ENCODE measurements around the gene PADI6.

The PADI6 gene

DNA sequence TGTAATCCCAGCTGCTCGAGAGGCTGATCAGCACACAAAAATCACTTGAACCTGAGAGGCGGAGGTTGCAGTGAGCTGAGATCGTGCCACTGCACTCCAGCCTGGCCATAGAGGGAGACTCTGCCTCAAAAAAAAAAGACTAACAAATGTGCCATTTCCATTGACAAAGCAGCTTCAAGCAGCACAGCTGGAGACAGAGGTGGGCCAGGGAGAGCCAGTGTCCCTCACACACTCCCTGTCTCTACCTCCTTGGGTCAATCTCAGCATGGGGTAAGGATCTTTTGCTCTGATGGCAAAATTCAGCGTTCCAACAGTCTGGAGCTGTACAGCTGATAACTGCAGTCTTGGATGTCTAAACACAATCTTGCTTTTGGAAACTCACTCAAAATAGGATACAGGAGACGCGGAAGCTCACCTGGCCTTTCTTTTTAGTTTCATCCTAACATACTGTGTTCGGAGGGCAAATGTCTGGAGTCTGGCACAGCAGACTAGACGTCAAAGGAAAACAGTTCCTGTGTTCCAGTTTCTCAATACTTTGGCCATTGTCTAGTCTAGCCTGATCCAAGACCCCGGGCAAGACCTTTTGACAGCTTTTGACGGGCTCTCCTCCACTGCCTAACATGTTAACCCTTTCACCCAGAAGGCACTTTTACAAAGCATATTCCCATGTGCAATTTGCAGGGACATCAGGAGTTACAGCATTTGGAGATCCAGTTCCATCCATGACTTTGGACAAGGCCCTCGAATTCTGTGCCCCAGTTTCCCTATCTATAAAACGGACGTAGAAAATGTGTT lies 64.6 kb downstream of the PADI6 start:
- no peak for DNase-seq (ENCODE audit: low read depth)

DNA sequence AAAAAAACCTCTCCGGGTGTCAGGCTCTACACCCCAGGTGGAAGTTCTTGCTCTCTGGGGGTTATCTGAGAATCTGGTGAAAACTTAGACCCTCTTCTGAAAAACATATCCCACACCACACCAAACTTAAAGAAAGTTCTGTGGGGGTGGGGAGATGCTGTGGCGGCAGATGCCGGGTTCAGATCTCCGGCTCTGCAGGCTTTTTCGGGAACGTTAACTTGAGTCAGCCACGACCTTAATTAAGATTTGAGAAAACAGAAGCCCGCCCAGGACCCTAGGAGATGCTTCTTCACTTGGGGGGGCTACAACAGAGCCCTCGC lies 65.2 kb downstream of the PADI6 start:
- no peak for DNase-seq (ENCODE audit: low read depth)

DNA sequence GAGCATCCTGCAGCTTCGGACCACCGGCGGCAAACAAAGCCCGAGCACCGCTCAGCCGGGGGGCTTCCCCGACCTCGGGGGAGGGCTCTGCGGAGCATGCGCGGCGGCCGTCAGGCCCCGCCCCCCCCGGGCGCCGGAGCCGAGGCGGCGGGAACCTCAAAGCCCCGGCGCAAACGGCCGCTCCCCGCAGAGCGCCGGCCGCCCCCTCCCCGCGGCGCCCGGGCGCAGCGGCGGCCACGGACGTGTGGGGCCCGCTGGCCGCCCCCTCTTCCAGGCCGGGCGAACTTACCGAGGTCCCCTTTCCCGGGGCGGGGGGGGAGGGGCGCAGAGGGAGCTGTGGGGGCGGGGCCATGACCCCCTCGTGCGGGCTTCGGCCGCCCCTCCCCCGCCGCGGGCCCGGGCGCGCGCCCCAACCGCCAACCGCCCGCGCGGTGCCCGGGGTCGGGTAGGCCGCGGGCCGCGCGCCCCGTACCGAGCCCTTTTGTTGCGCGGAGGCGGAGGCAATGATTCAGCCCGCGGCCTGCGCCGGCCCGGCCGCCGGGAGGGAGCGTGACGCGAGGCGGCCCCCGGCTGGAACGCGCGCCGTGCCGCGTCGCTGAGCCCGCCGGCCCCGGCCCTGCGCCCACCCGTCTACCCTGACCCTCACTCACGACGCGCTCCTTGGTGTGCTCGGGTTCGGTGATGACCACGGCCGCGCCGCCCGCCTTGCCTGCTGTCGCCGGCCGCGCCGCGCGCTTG lies 65.8 kb downstream of the PADI6 start:
- peak; percentile 51 for DNase-seq (ENCODE audit: low read depth)

DNA sequence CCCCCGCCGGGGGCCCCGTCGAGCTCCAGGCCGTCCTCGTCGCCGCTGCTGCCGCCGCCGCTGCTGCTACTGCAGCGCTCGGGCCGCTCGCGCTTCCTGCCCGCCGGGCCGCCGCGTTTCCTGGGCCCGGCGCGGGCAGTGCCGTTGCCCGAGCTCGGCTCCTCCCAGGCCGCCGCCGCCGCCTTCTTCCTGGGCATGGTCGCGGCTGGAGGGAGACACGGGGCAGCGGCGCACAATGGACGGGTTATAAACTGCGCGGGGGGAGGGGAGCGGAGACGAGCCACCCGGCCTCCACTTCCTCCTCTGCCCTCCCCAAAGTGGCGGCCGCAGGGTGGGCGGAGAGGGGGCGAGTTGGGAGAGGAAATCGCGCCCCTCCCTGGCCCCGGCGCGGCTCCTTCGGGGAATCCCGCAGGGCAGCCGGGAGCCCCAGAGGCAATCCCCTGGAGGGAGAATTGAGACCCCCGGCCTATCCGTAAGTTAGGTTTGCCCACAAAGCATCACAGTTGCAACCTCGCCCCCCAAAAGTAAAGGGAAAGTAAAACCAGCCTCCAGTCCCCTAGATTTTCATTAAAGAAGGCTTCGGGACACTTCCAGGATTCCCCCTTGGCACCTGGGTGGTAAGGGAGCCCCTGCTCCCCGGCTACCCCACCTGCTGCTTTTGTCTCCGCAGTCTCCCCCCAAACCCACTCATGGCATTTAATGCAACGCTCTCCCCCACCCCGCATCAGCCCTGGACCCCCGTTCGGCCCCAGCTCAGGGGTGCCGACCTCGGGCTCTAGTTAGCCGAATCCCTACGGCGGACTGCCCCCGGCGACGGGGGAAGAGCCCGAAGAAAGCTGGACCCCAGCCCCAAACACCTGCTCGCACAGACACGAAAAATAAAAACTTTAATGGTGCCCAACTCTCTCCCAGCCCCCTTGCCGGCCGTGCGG lies 66.6 kb downstream of the PADI6 start:
- peak; percentile 68 for DNase-seq (ENCODE audit: low read depth)

DNA sequence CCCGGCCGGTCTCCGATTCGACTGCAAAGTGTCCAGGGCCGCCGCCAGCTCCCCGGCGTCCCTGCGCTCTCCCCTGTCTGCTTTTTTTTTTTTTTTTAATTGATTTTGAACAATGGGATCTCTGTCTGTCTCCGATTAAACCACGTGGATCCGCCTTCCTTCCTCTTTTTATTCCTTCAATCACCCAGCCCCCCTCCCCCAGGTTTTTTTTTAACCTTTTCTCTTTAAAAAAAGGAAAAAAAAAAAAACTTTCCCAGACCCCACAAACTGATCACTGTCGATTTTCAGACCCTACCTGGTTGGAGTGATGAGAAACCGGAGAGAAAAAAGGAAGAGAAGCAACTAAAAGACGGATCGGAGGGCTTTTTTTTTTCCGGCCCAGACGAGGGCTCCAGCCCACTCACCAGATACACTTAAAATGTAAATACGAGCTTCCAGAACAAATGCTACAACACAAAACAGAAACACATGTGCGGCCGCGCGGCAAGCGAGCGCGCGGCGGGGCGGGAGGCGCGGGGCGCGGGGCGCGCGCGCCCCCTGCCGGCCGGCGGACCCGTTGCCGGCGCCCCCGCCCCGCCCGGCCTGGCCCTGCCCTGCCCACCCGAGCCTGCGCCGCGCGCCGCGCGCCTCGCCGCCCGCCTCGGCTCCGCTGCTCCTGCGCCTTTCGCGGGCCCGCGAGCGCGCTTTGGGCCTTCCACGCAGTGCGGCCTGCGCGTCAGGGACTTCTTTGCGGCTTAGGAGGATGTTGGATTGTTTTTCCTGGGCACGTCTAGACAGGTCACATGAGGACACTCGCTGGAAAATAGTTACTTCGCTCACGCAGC lies 67.5 kb downstream of the PADI6 start, which contains the start of gene RCC2:
Gene RCC2 (minus strand): TSS at position 428 of the 824 bp plus-strand sequence. CDS start 1,163 bp downstream, outside the sequence.
- DNase-seq (ENCODE audit: low read depth) = peak; percentile 68

DNA sequence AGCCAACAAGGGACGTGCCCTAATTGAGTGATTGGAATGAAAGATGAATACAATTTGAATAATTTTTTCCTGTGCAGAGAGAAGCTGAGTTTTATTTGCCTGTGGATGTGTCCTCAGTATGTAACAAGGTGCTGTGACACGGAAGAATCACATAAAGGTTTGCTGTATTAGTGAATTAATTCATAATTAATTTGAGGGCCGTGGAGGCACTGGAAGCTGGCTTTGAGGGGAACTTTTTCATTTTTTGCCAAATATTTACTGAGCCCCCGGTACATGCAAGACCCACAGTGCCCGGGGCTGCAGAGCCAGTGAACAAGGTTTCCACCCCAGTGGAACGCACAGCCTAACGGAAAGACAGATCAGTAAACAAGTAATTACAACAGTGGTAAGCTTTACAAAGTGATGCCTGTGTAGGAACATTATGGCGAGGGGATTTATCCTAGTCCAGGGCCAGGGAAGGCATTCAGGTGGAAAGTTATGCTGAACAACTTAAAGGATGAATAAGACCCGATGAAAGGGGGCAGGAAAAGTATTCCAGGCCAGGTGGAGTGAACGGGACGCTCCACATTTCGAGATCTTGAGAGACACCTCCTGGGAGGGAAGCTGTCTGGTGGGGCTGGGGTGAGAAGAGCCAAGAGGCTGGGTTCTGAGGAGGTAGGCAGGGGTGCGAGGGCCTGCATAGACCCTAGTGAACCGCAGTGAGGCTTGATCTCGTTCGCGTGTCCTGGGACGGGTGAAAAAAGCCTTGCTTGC lies 68.3 kb downstream of the PADI6 start:
- DNase-seq (ENCODE audit: low read depth) = no peak

DNA sequence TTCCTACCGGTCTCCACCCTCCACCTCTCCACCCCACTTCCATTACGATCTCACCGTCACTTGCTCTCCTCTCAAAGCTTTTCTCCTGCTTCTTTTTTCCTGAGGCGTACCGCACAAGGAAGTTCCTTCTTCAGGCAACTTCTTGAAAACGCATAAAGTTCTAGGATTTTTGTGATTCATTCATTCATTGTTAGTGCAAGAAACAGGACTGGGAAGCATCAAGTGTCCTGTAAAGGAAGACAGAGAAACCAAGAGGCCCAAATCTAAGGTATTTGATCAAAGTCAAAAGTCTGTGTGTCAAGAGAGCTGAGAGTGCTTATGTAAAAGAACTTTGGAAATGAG lies 68.8 kb downstream of the PADI6 start:
- no peak for DNase-seq (ENCODE audit: low read depth)

DNA sequence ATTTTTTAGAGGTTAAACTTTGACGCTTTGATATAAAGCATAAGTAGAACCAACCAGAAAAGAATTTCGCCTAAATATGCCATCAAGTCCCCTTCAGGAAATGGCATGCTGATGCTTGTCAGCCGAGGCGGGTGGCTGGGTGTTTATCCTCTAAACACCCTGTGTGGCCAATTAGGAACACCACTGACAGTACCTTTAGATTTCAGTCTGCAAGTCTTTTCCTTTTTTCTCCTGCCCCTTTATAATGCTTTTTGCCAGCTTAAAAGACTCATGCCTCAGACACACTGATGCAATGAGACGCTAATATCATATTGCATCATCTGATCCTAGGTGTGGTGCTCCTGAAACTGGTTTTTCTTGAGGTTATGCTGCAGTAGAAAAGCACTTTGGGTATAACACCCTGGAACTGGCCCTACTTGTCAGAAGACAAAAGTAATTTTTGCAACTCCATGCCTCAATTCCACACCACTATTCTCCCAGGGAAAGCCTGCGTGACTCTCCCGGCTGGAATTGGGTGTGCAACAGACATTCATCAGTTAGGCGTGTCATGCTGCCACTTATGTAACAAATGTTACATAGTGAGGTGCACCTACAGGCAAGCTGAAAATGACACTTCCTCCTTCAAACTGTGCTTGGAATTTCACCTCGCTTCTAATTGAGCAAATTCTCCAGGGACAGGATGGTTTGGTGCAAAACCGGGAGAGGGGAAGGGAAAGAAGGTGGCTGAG lies 69.4 kb downstream of the PADI6 start:
- no peak for DNase-seq (ENCODE audit: low read depth)

DNA sequence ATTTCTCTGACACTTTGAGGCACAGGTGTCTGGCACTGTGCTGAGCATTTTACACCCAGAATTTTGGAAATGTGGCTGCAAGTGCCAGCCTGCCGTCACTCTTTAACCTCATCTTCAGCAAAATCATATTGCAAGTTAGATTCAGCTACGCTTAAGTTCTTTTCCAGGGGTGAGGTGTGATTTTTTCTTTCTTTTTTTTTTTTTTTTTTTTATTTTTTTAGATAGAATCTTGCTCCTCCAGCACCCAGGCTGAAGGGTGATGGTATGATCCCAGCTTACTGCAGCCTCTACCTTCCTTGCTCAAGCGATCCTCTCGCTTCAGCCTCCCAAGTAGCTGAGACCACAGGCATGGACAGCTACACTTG lies 70.0 kb downstream of the PADI6 start:
- no peak for DNase-seq (ENCODE audit: low read depth)

DNA sequence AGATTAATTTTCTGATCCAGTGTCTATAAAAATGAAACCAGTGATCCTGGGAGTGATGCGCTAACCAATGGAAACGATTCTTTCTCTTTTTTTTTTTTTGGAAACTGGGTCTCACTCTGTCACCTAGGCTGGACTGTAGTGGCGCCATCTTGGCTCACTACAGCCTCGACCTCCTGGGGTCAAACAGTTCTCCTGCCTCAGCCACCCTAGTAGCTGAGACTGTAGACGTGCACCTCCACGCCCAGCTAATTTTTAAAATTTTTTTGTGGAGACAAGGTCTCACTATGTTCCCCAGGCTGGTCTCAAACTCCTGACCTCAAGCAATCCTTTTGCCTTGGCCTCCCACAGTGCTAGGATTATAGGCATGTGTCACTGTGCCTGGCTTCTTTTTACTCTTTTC lies 70.8 kb downstream of the PADI6 start:
- no peak for DNase-seq (ENCODE audit: low read depth)

DNA sequence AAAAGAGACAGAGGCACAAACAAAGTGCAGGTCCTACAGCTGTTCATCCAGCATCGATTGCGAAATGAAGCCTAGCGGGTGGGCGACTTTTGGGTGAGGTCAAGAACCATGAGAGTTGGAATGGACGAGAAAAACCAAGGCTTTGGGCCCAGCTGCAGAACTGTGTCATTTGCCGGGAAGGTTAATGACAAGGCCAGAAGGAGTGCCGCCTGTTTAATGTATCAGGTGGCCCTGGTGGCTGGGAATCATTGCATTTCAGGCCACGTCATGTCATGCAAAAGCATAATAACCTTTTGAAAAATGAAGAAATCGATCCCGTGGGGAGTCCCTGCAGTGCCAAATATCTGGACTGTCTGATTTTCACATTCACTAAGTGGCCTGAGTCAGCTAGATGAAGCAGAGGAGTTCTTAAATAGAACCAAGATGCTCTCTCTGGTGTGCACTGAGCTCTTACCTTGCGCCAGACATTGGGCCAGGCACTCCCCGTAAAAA lies 75.6 kb downstream of the PADI6 start:
- DNase-seq (ENCODE audit: low read depth) = no peak

Data from activated T-cell treated with anti-CD3 and anti-CD28 coated beads for 24 hours (primary cell).